Liver (tissue), 3 donors: ENCODE data around the gene CUEDC1.

Experiments used
- CTCF ChIP-seq: fragments of 150-350 bp; IDR thresholded peaks from 2 replicates; pipeline ENCODE4 v1.5.1; 2017; ENCODE audit warnings: improper control_type of control experiment, low read depth, low read length; ENCODE audit not compliant: missing input control
- EGR1 ChIP-seq, 2 donors: IDR thresholded peaks; 2 replicates each; pipeline ENCODE4 v1.6.1; 2016 to 2018; ENCODE audit warnings: antibody characterized with exemption in 2 of 2, low read depth in 2 of 2
- ZBTB33 ChIP-seq: IDR thresholded peaks from 2 replicates; pipeline ENCODE4 v1.6.1; 2016; ENCODE audit warnings: antibody characterized with exemption
- donor health status: healthy.
- donor health status: healthy.

- TF ChIP-seq CTCF (no peak), EGR1 (IDR thresholded peaks at IDR 0.05; ENCODE audit: low read depth in 2 of 2) (no peak), ZBTB33 (no peak)
Observed at GRCh38 chr17:57957120-57957850, 2.1 kb upstream of the CUEDC1 start.
